Osteoblast (primary cell): ENCODE results near the gene SLC1A3. TPM values are rescaled to one million over a fixed set of nuclear protein-coding genes. Genes with fewer than 3 reads are reported as not detected.

Experiments used
- DNase-seq: peaks from one replicate; pipeline ENCODE4 v3.0.0; 2011; ENCODE audit warnings: low spot score, mixed read lengths; ENCODE audit not compliant: insufficient read length; ENCODE audit errors: missing footprints
- H2AFZ ChIP-seq: 2 replicates; pipeline ENCODE4 v1.6.0; 2011; ENCODE audit warnings: mild to moderate bottlenecking, low read length
- H3K27ac ChIP-seq: 2 replicates; pipeline ENCODE4 v1.5.1; 2011; ENCODE audit warnings: mild to moderate bottlenecking, low read depth, low read length, moderate library complexity
- H3K27me3 ChIP-seq: 2 replicates; pipeline ENCODE4 v1.6.0; 2012; ENCODE audit warnings: mild to moderate bottlenecking, control low read depth, inconsistent platforms, low read length, moderate library complexity; ENCODE audit not compliant: insufficient read depth
- H3K36me3 ChIP-seq: 2 replicates; pipeline ENCODE4 v1.5.1; 2011; ENCODE audit warnings: mild to moderate bottlenecking, low read length, control low read depth, moderate library complexity; ENCODE audit not compliant: insufficient read depth
- H3K4me1 ChIP-seq: 2 replicates; pipeline ENCODE4 v1.5.1; 2011; ENCODE audit warnings: mild to moderate bottlenecking, low read length, control low read depth, moderate library complexity; ENCODE audit not compliant: insufficient read depth
- H3K4me2 ChIP-seq: 2 replicates; pipeline ENCODE4 v1.6.0; 2011; ENCODE audit warnings: mild to moderate bottlenecking, low read length; ENCODE audit not compliant: insufficient read depth
- H3K4me3 ChIP-seq: fragments of 200-600 bp; sonication (generic); 3 replicates; pipeline ENCODE4 v1.5.1; 2012; ENCODE audit warnings: mild to moderate bottlenecking, low read length, inconsistent platforms; ENCODE audit not compliant: insufficient read depth
- H3K79me2 ChIP-seq: 2 replicates; pipeline ENCODE4 v1.6.0; 2012; ENCODE audit warnings: mild to moderate bottlenecking, low read length, control low read depth, inconsistent platforms; ENCODE audit not compliant: insufficient read depth
- H3K9me3 ChIP-seq: 2 replicates; pipeline ENCODE4 v1.5.1; 2011; ENCODE audit warnings: low read depth, low read length, control low read depth
- H4K20me1 ChIP-seq: 2 replicates; pipeline ENCODE4 v1.6.0; 2012; ENCODE audit warnings: mild to moderate bottlenecking, low read length, control low read depth; ENCODE audit not compliant: insufficient read depth
- small RNA-seq: library from RNA; depleted of rRNA; stranded (forward); fragments of <200 nt; gene quantifications from one replicate; pipeline ENCODE3, GENCODE V24; 2012
- total RNA-seq: library from RNA; depleted of rRNA; stranded (reverse); fragments of >200 nt; gene quantifications from 2 replicates; pipeline ENCODE4 v1.2.3, GENCODE V29; 2012
- TF ChIP-seq, protein P1 (sequence below): IDR thresholded peaks from 2 replicates; pipeline ENCODE4 v1.5.1; 2011; ENCODE audit warnings: mild to moderate bottlenecking, low read depth, low read length, moderate library complexity; ENCODE audit errors: extremely low read depth

SLC1A3 gene
- total RNA-seq, 1 donor: 45.2 TPM

- H4K20me1 ChIP-seq: no peaks in the 10 kb centered on the region
- H3K27ac ChIP-seq: no peak overlapping the region
- no peak overlapping the region for H3K4me2 ChIP-seq
- H3K4me1 ChIP-seq: peaks cover 3% of the 10 kb centered on the region
- no peak overlapping the region for H2AFZ ChIP-seq
- TF ChIP-seq, protein P1, sequence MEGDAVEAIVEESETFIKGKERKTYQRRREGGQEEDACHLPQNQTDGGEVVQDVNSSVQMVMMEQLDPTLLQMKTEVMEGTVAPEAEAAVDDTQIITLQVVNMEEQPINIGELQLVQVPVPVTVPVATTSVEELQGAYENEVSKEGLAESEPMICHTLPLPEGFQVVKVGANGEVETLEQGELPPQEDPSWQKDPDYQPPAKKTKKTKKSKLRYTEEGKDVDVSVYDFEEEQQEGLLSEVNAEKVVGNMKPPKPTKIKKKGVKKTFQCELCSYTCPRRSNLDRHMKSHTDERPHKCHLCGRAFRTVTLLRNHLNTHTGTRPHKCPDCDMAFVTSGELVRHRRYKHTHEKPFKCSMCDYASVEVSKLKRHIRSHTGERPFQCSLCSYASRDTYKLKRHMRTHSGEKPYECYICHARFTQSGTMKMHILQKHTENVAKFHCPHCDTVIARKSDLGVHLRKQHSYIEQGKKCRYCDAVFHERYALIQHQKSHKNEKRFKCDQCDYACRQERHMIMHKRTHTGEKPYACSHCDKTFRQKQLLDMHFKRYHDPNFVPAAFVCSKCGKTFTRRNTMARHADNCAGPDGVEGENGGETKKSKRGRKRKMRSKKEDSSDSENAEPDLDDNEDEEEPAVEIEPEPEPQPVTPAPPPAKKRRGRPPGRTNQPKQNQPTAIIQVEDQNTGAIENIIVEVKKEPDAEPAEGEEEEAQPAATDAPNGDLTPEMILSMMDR: no peak
- no peaks in the 10 kb centered on the region for H3K9me3 ChIP-seq
- DNase-seq: no peak
- no peak overlapping the region for H3K4me3 ChIP-seq
- no peaks in the 10 kb centered on the region for H3K79me2 ChIP-seq
- H3K36me3 ChIP-seq: no peaks in the 10 kb centered on the region
- peaks cover 5% of the 10 kb centered on the region for H3K27me3 ChIP-seq
Measured at GRCh38 chr5:36730537-36731216, 124.3 kb downstream of the SLC1A3 start.

- DNase-seq: no peak
- no peaks in the 10 kb centered on the region for H4K20me1 ChIP-seq
- no peak overlapping the region for H2AFZ ChIP-seq
- TF ChIP-seq, protein P1: no peak
- no peaks in the 10 kb centered on the region for H3K79me2 ChIP-seq
- H3K36me3 ChIP-seq: no peaks in the 10 kb centered on the region
- H3K27ac ChIP-seq: no peak overlapping the region
- H3K9me3 ChIP-seq: no peaks in the 10 kb centered on the region
- H3K4me2 ChIP-seq: no peak overlapping the region
- peaks cover 13% of the 10 kb centered on the region for H3K27me3 ChIP-seq
- no peak overlapping the region for H3K4me3 ChIP-seq
- peaks cover 3% of the 10 kb centered on the region for H3K4me1 ChIP-seq
Measured at GRCh38 chr5:36733183-36733582, 126.8 kb downstream of the SLC1A3 start.

DNA sequence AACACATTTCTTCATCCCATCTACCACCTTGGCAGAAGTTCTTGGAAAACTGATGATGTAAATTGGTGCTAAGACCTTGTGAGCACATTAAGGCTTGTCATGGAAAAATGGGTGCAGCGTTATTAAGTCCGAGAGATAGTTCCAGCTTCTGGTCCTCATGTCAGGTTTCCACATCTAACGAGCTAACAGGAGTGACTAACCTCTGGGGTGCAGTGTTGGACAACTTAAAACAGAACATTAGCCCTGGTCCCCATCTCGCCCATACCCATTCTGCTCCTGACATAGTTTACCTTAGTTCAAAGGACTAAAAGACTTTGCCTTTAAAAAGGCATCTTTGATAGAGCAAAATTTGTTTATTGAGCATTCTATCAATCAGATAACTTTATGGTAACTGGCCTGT, 128.0 kb downstream of the SLC1A3 start:
- Histone ChIP-seq H4K20me1 (no peaks in the 10 kb centered on the region), H3K4me2 (no peak overlapping the region), H3K4me3 (no peak overlapping the region), H3K9me3 (no peaks in the 10 kb centered on the region), H3K36me3 (no peaks in the 10 kb centered on the region), H3K4me1 (no peaks in the 10 kb centered on the region), H3K27ac (no peak overlapping the region), H2AFZ (no peak overlapping the region), H3K27me3 (peaks cover 13% of the 10 kb centered on the region), H3K79me2 (no peaks in the 10 kb centered on the region)
- TF ChIP-seq, protein P1: peak; percentile 33
- no peak for DNase-seq

- TF ChIP-seq, protein P1: no peak
- H3K4me2 ChIP-seq: no peak overlapping the region
- H3K27ac ChIP-seq: no peak overlapping the region
- H3K4me1 ChIP-seq: no peaks in the 10 kb centered on the region
- H2AFZ ChIP-seq: no peak overlapping the region
- H3K9me3 ChIP-seq: no peaks in the 10 kb centered on the region
- no peak for DNase-seq
- no peaks in the 10 kb centered on the region for H3K36me3 ChIP-seq
- no peak overlapping the region for H3K4me3 ChIP-seq
- no peaks in the 10 kb centered on the region for H3K79me2 ChIP-seq
- H3K27me3 ChIP-seq: peaks cover 13% of the 10 kb centered on the region
- no peaks in the 10 kb centered on the region for H4K20me1 ChIP-seq
Measured at GRCh38 chr5:36735891-36736290, 129.5 kb downstream of the SLC1A3 start.

Small RNAs within 50 kb of the gene (small RNA-seq; reads per million reads assigned to genes)
- not detected for gene AC010631.1
